ENCODE data around the gene PRTN3. TPM values are rescaled to one million over a fixed set of nuclear protein-coding genes. Genes with fewer than 3 reads are reported as not detected.

Gene PRTN3
- total RNA-seq (ENCODE audit: low replicate concordance), result not detected in 2 replicates

DNA sequence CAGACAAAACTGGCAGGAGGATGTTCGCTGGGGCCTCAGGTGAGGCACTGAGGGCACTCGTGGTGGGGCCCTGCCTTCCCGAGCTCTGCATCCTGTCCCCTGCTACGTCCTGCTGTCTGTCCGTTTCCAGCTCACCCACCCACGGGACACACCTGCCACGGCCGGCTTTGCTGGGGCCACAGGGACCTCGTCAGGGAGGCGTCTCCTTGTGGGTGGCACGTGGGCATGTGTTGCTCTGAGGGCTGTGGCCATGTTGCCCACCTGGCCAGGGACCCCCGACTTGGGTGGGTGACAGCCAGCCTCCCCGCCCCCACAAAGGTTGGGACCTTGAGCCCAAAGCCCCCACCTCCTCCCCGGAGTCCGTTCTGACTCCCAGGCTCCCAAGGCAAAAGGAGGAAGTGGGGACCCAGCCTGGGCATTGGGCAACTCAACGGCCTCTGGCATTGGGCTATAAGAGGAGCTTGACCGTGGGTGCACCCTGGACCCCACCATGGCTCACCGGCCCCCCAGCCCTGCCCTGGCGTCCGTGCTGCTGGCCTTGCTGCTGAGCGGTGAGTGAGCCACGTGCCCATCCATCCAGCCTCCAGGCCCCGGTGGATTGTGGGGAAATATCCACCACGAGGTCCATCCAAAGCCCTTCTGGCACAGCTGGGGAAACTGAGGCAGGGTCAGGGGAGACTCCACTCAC lies at the start of gene PRTN3:
TSS of gene PRTN3 (plus strand) at position 481 of the 688 bp plus-strand sequence. CDS start at position 491, 10 bp downstream.
- TF ChIP-seq CTCF (IDR thresholded peaks at IDR 0.05; ENCODE audit: insufficient read depth, low read length), result no peak
- no peak within 1 kb of the TSS for H3K4me3 ChIP-seq (ENCODE audit: low read depth, low read length)
- DNase-seq (ENCODE audit: low read depth), result no peak

DNA sequence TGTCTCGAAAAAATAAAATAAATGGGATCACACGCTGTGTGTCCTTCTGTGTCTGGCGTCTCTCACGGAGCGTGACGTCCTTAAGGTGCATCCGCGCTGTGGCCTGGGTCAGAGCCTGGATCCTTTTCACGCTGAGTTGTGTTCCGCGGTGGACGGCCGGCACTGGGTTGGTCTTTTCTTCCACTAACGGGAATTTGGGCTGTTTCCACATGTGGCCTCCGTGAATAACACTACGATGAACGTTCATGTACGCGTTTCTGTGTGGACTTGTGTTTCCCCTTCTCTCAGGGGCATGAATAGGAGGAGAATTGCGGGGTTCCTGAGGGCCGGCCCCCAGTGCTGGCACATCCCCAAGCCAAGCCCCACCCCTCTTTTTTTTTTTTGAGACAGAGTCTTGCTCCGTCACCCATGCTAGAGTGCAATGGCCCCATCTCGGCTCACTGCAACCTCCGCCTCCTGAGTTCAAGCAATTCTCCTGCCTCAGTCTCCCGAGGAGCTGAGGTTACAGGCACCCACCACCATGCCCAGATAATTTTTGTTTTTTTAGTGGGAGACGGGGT lies 49.7 kb upstream of the PRTN3 start:
- DNase-seq (ENCODE audit: low read depth), result no peak
- TF ChIP-seq CTCF (IDR thresholded peaks at IDR 0.05; ENCODE audit: insufficient read depth, low read length), result no peak
- H3K4me3 ChIP-seq (ENCODE audit: low read depth, low read length), result no peak overlapping the region

GRCh38 chr19:791567-792305 lies 49.1 kb upstream of the PRTN3 start:
- DNase-seq (ENCODE audit: low read depth), result no peak
- H3K4me3 ChIP-seq (ENCODE audit: low read depth, low read length), result no peak overlapping the region
- TF ChIP-seq CTCF (IDR thresholded peaks at IDR 0.05; ENCODE audit: insufficient read depth, low read length), result no peak

- no peak overlapping the region for H3K4me3 ChIP-seq (ENCODE audit: low read depth, low read length)
- no peak for DNase-seq (ENCODE audit: low read depth)
- no peak for TF ChIP-seq CTCF (IDR thresholded peaks at IDR 0.05; ENCODE audit: insufficient read depth, low read length)
Observed at GRCh38 chr19:792306-792885, 48.4 kb upstream of the PRTN3 start.

DNA sequence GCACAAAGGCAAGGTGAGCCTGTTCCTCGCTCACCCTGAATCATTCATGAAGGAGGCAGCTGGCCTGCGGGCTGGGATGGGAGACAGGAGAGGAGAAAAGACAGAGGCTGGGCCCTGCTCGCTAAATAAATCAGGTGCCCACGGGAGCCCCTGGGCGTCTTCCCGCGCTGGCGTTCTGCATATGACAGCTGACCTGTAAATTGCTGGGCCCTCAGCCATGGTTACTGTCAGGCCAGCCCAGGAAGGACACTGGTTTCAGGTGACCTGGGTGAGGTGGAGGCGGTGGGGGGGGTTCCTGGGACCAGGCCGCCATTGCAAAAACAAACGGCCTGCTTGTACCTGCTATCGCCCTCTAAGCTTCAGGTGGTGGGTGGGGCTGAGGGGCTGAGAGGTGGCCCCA lies 47.0 kb upstream of the PRTN3 start:
- TF ChIP-seq CTCF (IDR thresholded peaks at IDR 0.05; ENCODE audit: insufficient read depth, low read length), result no peak
- H3K4me3 ChIP-seq (ENCODE audit: low read depth, low read length), result no peak overlapping the region
- DNase-seq (ENCODE audit: low read depth), result no peak

GRCh38 chr19:795073-795611 lies 45.7 kb upstream of the PRTN3 start:
- TF ChIP-seq CTCF (IDR thresholded peaks at IDR 0.05; ENCODE audit: insufficient read depth, low read length), result no peak
- peak; percentile 52 for DNase-seq (ENCODE audit: low read depth)
- no peak overlapping the region for H3K4me3 ChIP-seq (ENCODE audit: low read depth, low read length)

Measured in fibroblast of the aortic adventitia (primary cell).